ENCODE measurements around the gene VPS13D.

Gene VPS13D

GRCh38 chr1:12335815-12336214 lies 106.0 kb downstream of the VPS13D start:
- DNase-seq (ENCODE audit: low spot score) = no peak

GRCh38 chr1:12336413-12336812 lies 106.6 kb downstream of the VPS13D start:
- DNase-seq (ENCODE audit: low spot score) = no peak

GRCh38 chr1:12338017-12338416 lies 108.2 kb downstream of the VPS13D start:
- no peak for DNase-seq (ENCODE audit: low spot score)

GRCh38 chr1:12338823-12339222 lies 109.0 kb downstream of the VPS13D start:
- no peak for DNase-seq (ENCODE audit: low spot score)

- DNase-seq (ENCODE audit: low spot score) = no peak
Observed at GRCh38 chr1:12339396-12339795, 109.6 kb downstream of the VPS13D start.

- no peak for DNase-seq (ENCODE audit: low spot score)
Observed at GRCh38 chr1:12339811-12340543, 110.1 kb downstream of the VPS13D start.

- no peak for DNase-seq (ENCODE audit: low spot score)
Observed at GRCh38 chr1:12340544-12340930, 110.7 kb downstream of the VPS13D start.

- DNase-seq (ENCODE audit: low spot score) = no peak
Observed at GRCh38 chr1:12341667-12342066, 111.8 kb downstream of the VPS13D start.

GRCh38 chr1:12342401-12343003 lies 112.7 kb downstream of the VPS13D start:
- peak; percentile 69 for DNase-seq (ENCODE audit: low spot score)

- no peak for DNase-seq (ENCODE audit: low spot score)
Observed at GRCh38 chr1:12343823-12344487, 114.1 kb downstream of the VPS13D start.

- DNase-seq (ENCODE audit: low spot score) = peak; percentile 20
Observed at GRCh38 chr1:12344596-12345349, 114.9 kb downstream of the VPS13D start.

- no peak for DNase-seq (ENCODE audit: low spot score)
Observed at GRCh38 chr1:12345350-12346217, 115.8 kb downstream of the VPS13D start.

- no peak for DNase-seq (ENCODE audit: low spot score)
Observed at GRCh38 chr1:12346483-12347151, 116.8 kb downstream of the VPS13D start.

GRCh38 chr1:12348113-12348512 lies 118.3 kb downstream of the VPS13D start:
- DNase-seq (ENCODE audit: low spot score) = no peak

GRCh38 chr1:12353981-12354380 lies 124.2 kb downstream of the VPS13D start:
- no peak for DNase-seq (ENCODE audit: low spot score)

- DNase-seq (ENCODE audit: low spot score) = no peak
Observed at GRCh38 chr1:12356004-12356890, 126.4 kb downstream of the VPS13D start.

- DNase-seq (ENCODE audit: low spot score) = no peak
Observed at GRCh38 chr1:12358499-12358898, 128.7 kb downstream of the VPS13D start.

- DNase-seq (ENCODE audit: low spot score) = no peak
Observed at GRCh38 chr1:12359359-12360133, 129.7 kb downstream of the VPS13D start.

GRCh38 chr1:12368646-12369045 lies 138.8 kb downstream of the VPS13D start:
- no peak for DNase-seq (ENCODE audit: low spot score)
